Naive thymus-derived CD8-positive, alpha-beta T cell (primary cell): ENCODE measurements around the gene CTRL. TPM values are rescaled to one million over a fixed set of nuclear protein-coding genes. Genes with fewer than 3 reads are reported as not detected.

Experiments
- ATAC-seq, 2 donors: fragments of 150-1000 bp; cut with Tn5 transposase in 1 of 2; sonication (Bioruptor Pico), chemical (Tn5 transposase) in 1 of 2; 1 replicate in 1 of 2; 2 replicates in 1 of 2; pipeline ENCODE4 v1.10.0; 2021; ENCODE audit warnings: mild to moderate bottlenecking in 2 of 2, moderate library complexity in 2 of 2
- POLR2A ChIA-PET: fragments of 350-600 bp; sonication (Branson Sonifier 250); formaldehyde crosslinking; loops from one replicate; lab custom pipeline; 2021; ENCODE audit warnings: antibody characterized with exemption; lab: Charles Lee
- DNase-seq, 10 donors: peaks; one replicate each; pipeline versions ENCODE4 v3.0.0 to v3.0.0-alpha.2; 2020 to 2022
- H3K27ac Mint-ChIP-seq, 10 donors: one replicate each; pipeline ENCODE4 v1.8.0; 2020 to 2022; ENCODE audit warnings: mild to moderate bottlenecking in 10 of 10, mixed read lengths in 10 of 10, moderate library complexity in 4 of 10, inconsistent platforms in 1 of 10
- H3K27me3 Mint-ChIP-seq, 5 donors: one replicate each; pipeline ENCODE4 v1.8.0; 2021 to 2022; ENCODE audit warnings: mixed read lengths in 5 of 5
- H3K36me3 Mint-ChIP-seq, 3 donors: one replicate each; pipeline ENCODE4 v1.8.0; 2020 to 2022; ENCODE audit warnings: mixed read lengths in 3 of 3, mild to moderate bottlenecking in 2 of 3, inconsistent platforms in 1 of 3
- H3K4me1 Mint-ChIP-seq, 4 donors: one replicate each; pipeline ENCODE4 v1.8.0; 2021 to 2022; ENCODE audit warnings: mixed read lengths in 4 of 4
- H3K4me3 Mint-ChIP-seq, 10 donors: one replicate each; pipeline ENCODE4 v1.8.0; 2020 to 2022; ENCODE audit warnings: mild to moderate bottlenecking in 10 of 10, mixed read lengths in 10 of 10, moderate library complexity in 6 of 10, inconsistent platforms in 1 of 10
- H3K9me3 Mint-ChIP-seq, 9 donors: one replicate each; pipeline ENCODE4 v1.8.0; 2020 to 2022; ENCODE audit warnings: mixed read lengths in 9 of 9, mild to moderate bottlenecking in 3 of 9, inconsistent platforms in 1 of 9, moderate library complexity in 1 of 9
- polyA plus RNA-seq, 3 donors: library from polyadenylated mRNA; unstranded; fragments of 300-500 nt; fragmentation: Illumina TruSeq; gene quantifications; one replicate each; pipeline ENCODE4 v1.2.3, GENCODE V29; 2021
- total RNA-seq, 8 experiments: library from RNA in 2 of 8; stranded (reverse) in 2 of 8; gene quantifications; one replicate each; pipeline ENCODE4 v1.2.3 and lab custom pipeline; 2021 to 2026

CTRL gene
- total and polyA plus RNA-seq, 5 experiments from 2014 or later: 2.2 to 12.6 (median 2.8) TPM

DNA sequence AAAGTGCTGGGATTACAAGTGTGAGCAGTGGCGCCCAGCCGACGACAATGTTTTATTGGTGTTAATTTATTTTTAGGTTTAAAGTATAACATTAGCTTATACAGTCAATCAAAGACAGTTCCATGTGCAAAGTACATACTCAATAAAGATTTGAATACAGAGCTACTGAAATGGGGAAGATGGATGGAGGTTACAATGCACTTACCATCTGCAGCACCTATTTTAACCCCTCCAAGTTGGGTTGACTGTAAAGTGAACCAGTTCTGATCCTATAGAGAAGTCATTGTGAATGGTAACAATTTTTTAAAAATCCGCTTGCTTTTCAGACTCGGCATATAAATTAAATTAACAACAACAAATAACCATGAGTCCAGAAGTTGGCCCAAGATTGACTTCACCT lies 39.3 kb downstream of the CTRL start:
- Mint-ChIP-seq H3K9me3 (no peaks in the 10 kb centered on the region), H3K4me3 (peak overlapping the region; percentile 85 to 96 (median 92)), H3K27me3 (no peaks in the 10 kb centered on the region), H3K36me3 (peaks cover 0 to 7% (median 0%) of the 10 kb centered on the region in 3 donors), H3K27ac (peak overlapping the region; percentile 73 to 97 (median 92)), H3K4me1 (peaks cover 13 to 45% (median 36%) of the 10 kb centered on the region in 4 donors)
- DNase-seq: no peak
- POLR2A ChIA-PET: interaction anchor here (0.6 to 3.2 kb wide), 12 partner anchors 10 to 371 kb away, joined by 3 to 15 read pairs (median 3); partner anchors contain the start of genes EDC4, PSMB10, RANBP10 and TSNAXIP1
- ATAC-seq: no peak

DNA sequence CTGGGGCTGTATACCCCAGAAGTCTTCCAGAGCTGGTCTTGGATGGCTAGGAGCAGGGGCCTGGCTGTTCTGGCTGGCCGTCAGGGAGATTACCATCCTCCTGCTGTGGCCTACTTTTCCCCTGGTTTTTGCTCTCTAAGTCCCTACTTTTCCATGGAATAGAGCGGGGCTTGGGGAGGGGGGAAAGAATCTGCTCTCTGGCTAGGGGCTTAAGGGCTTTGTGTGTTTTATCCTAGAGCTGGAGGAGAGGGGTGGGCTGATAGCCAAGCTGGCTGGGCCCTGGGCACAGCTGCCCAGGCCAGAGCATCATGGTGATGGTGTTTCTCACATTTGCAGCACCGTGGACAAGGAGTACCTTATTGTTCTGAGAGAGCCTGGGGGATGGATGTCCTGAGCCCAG lies 43.3 kb downstream of the CTRL start:
- H3K27ac Mint-ChIP-seq: no peak overlapping the region
- no peaks in the 10 kb centered on the region for H3K9me3 Mint-ChIP-seq
- H3K36me3 Mint-ChIP-seq: peaks cover 0 to 26% (median 5%) of the 10 kb centered on the region in 3 donors
- DNase-seq (no peak), ATAC-seq (no peak)
- peaks cover 5 to 11% (median 9%) of the 10 kb centered on the region in 4 donors for H3K4me1 Mint-ChIP-seq
- no peaks in the 10 kb centered on the region for H3K27me3 Mint-ChIP-seq
- POLR2A ChIA-PET: no interaction called here
- H3K4me3 Mint-ChIP-seq: no peak overlapping the region

DNA sequence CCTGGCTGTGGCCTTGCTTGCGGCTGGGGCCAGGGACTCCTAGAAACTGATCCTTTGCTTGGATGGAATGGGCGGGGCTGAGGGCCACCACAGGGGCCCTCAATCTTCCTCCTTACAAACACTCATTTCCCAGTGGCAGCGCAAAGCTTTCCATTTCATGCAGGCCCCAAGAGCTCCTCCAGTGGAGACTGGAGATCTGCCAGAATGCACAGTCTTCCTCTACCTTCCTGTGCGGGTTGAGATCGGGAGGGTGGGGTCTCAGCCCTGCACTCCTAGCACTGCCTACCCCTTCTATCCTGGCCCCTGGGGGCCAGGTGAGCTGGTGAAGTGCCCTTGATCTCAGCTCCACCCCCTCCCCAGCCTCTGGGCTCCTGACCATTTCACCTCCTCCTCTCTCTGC lies 45.3 kb downstream of the CTRL start:
- no peak for DNase-seq
- Mint-ChIP-seq H3K4me3 (no peak overlapping the region), H3K27me3 (no peaks in the 10 kb centered on the region), H3K36me3 (peaks cover 0 to 39% (median 12%) of the 10 kb centered on the region in 3 donors), H3K9me3 (no peaks in the 10 kb centered on the region), H3K4me1 (peaks cover 0 to 7% (median 4%) of the 10 kb centered on the region in 4 donors), H3K27ac (peak overlapping the region in 4 of 10 donors; percentile 6 to 79 (median 48))
- POLR2A ChIA-PET: interaction anchor here (0.6 to 1.2 kb wide), 3 partner anchors 15 to 101 kb away, joined by 3 to 4 read pairs (median 3); no protein-coding TSS in a partner anchor
- no peak for ATAC-seq

DNA sequence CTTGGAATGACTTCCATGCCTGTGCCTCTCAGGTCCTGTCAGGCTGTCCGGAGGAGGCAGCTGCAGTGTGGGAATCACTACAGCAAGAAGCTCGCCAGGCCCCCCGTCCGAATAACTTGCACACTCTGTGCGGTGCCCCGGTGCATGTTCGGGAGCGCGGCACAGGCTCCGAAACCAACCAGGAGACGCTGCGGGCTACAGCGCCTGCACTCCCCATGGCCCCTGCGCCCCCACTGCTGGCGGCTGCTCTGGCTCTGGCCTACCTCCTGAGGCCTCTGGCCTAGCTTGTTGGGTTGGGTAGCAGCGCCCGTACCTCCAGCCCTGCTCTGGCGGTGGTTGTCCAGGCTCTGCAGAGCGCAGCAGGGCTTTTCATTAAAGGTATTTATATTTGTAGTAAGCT lies 45.7 kb downstream of the CTRL start:
- Mint-ChIP-seq H3K9me3 (no peaks in the 10 kb centered on the region), H3K27ac (peak overlapping the region in 1 of 10 donors; percentile 79), H3K27me3 (no peaks in the 10 kb centered on the region), H3K4me1 (peaks cover 0 to 7% (median 4%) of the 10 kb centered on the region in 4 donors), H3K36me3 (peaks cover 0 to 44% (median 13%) of the 10 kb centered on the region in 3 donors), H3K4me3 (no peak overlapping the region)
- ATAC-seq (no peak), DNase-seq (no peak)
- POLR2A ChIA-PET: interaction anchor here (0.6 to 1.5 kb wide), 4 partner anchors 14 to 155 kb away, joined by 3 to 5 read pairs (median 4); no protein-coding TSS in a partner anchor

DNA sequence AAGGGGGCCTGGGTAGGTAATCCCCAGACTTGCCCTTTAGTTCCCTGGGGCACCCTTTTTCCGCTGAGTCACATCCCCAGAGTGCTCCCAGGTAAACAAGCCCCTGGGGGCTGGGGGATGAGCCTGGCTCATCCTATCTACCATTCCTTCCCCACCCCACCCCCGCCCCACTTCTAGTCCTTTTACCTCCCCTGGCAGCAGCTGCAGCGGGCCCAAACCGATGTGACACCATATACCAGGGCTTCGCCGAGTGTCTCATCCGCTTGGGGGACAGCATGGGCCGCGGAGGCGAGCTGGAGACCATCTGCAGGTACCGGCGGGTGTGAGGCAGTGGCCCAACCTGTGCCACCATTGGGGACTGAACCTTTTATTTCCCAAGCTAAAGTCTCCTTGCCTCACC lies 46.1 kb downstream of the CTRL start:
- H3K27ac Mint-ChIP-seq: no peak overlapping the region
- no peak overlapping the region for H3K4me3 Mint-ChIP-seq
- no peak for DNase-seq
- no peak for ATAC-seq
- no peaks in the 10 kb centered on the region for H3K9me3 Mint-ChIP-seq
- peaks cover 0 to 46% (median 13%) of the 10 kb centered on the region in 3 donors for H3K36me3 Mint-ChIP-seq
- POLR2A ChIA-PET: interaction anchor here (0.7 to 1.5 kb wide), 3 partner anchors 14 to 155 kb away, joined by 3 to 5 read pairs (median 3); no protein-coding TSS in a partner anchor
- no peaks in the 10 kb centered on the region for H3K27me3 Mint-ChIP-seq
- peaks cover 0 to 7% (median 4%) of the 10 kb centered on the region in 4 donors for H3K4me1 Mint-ChIP-seq

DNA sequence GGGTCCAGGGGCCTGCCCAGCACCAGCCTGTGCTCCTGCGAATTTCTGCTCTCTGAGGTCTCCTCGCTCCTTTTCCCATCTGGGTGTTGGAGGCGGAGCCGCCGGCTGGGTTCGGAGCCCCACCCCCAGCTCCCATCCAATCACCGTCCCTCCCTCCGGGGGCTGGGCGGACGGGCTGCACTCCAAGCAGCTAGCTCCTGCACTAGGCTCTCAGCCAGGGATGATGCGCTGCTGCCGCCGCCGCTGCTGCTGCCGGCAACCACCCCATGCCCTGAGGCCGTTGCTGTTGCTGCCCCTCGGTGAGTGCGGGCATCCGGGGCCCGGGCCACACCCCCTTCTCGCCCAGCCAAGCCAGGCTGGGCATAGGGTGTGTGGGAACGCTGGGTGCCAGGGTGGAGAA lies 47.0 kb downstream of the CTRL start, which contains the start of gene NRN1L:
Gene NRN1L (plus strand): TSS at position 202 of the 400 bp plus-strand sequence. CDS start 19 bp downstream, at position 221.
- DNase-seq (no peak), ATAC-seq (no peak)
- peaks cover 0 to 52% (median 13%) of the 10 kb centered on the region in 3 donors for H3K36me3 Mint-ChIP-seq
- no peaks in the 10 kb centered on the region for H3K27me3 Mint-ChIP-seq
- H3K4me3 Mint-ChIP-seq: no peak within 1 kb of the TSS
- POLR2A ChIA-PET: interaction anchor here (1.3 to 3.2 kb wide), 4 partner anchors 11 to 181 kb away, joined by 4 to 14 read pairs (median 6); partner anchors contain the start of genes EDC4 and PSMB10
- H3K9me3 Mint-ChIP-seq: no peaks in the 10 kb centered on the region
- peaks cover 0 to 7% (median 5%) of the 10 kb centered on the region in 4 donors for H3K4me1 Mint-ChIP-seq
- H3K27ac Mint-ChIP-seq: peak within 1 kb of the TSS in 4 of 10 donors; percentile 47 to 76 (median 53)

DNA sequence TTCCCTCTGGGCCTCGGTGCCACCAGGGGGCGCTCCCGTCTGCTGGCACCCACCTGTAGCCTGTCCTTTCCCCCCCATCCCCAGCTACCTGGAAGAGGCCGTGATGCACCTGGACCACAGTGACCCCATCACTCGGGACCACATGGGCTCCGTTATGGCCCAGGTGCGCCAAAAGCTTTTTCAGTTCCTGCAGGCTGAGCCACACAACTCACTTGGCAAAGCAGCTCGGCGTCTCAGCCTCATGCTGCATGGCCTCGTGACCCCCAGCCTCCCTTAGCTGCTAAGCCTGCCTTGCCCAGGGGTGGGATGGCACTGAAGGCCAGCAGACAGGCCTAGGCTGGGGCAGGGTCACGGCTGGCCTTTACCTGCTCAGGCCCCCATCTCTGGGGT lies 47.8 kb downstream of the CTRL start:
- Mint-ChIP-seq H3K36me3 (peaks cover 0 to 60% (median 13%) of the 10 kb centered on the region in 3 donors), H3K9me3 (no peaks in the 10 kb centered on the region), H3K27ac (peak overlapping the region in 3 of 10 donors; percentile 43 to 76 (median 47)), H3K4me1 (peaks cover 0 to 7% (median 5%) of the 10 kb centered on the region in 4 donors), H3K27me3 (no peaks in the 10 kb centered on the region), H3K4me3 (no peak overlapping the region)
- DNase-seq (peak; percentile 58 to 86 (median 76)), ATAC-seq (peak; percentile 89 to 92)
- POLR2A ChIA-PET: interaction anchor here (0.7 to 3.2 kb wide), 7 partner anchors 10 to 201 kb away, joined by 3 to 14 read pairs (median 4); partner anchors contain the start of genes CTRL, EDC4, NFATC3 and PSMB10

DNA sequence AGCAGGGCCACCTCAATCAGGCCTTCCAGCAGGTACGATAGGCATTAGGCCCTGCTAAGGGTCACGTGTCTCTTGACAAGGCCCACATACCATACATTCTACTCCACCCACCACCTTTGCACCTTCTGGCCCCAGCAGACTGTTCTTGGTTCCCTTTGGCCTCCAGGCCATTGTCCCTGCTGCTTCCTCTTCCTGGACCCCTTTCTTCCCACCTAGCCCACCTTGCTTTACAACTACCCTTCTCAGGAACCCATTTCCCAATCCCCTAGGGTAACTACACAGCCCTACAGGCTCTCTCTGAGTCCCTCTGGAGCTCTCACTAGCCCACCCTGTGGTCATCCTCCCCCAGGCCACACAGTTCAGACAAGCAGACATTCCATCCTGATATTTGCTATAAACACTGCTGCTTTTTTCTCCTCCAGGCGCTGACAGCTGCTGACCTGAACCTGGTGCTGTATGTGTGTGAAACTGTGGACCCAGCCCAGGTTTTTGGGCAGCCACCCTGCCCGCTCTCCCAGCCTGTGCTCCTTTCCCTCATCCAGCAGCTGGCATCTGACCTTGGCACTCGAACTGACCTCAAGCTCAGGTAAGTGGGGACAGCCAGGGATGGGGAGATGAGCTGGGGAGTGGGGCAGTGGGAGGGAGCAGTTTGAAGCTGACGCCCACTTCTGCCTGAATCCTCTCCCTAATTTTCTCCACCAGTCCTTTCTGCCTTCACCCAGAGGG lies 48.4 kb downstream of the CTRL start:
- peak; percentile 14 to 20 for ATAC-seq
- peak overlapping the region in 4 of 10 donors; percentile 47 to 78 (median 66) for H3K27ac Mint-ChIP-seq
- POLR2A ChIA-PET: interaction anchor here (0.8 to 3.2 kb wide), 7 partner anchors 10 to 202 kb away, joined by 4 to 14 read pairs (median 6); partner anchors contain the start of genes CTRL, EDC4, NFATC3 and PSKH1
- no peak overlapping the region for H3K4me3 Mint-ChIP-seq
- peaks cover 0 to 7% (median 5%) of the 10 kb centered on the region in 4 donors for H3K4me1 Mint-ChIP-seq
- no peaks in the 10 kb centered on the region for H3K9me3 Mint-ChIP-seq
- no peaks in the 10 kb centered on the region for H3K27me3 Mint-ChIP-seq
- H3K36me3 Mint-ChIP-seq: peaks cover 0 to 64% (median 13%) of the 10 kb centered on the region in 3 donors
- DNase-seq: no peak

DNA sequence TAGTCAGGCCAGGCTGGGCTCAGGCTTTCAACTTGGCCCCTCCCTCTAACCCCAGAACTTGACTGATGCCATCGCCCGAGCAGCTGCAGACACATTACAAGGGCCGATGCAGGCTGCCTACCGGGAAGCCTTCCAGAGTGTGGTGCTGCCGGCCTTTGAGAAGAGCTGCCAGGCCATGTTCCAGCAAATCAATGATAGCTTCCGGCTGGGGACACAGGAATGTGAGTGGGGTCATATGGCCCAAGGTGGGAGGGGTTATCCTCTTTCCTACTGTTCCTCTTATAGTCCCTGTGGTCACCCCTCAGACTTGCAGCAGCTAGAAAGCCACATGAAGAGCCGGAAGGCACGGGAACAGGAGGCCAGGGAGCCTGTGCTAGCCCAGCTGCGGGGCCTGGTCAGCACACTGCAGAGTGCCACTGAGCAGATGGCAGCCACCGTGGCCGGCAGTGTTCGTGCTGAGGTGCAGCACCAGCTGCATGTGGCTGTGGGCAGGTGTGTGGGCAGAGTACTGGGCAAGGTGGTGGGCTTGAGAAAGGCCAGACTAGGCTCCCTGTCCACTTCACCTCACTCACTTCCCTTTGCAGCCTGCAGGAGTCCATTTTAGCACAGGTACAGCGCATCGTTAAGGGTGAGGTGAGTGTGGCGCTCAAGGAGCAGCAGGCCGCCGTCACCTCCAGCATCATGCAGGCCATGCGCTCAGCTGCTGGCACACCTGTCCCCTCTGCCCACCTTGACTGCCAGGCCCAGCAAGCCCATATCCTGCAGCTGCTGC lies 49.1 kb downstream of the CTRL start:
- ATAC-seq (no peak), DNase-seq (no peak)
- H3K27ac Mint-ChIP-seq: peak overlapping the region in 1 of 10 donors; percentile 76
- no peaks in the 10 kb centered on the region for H3K9me3 Mint-ChIP-seq
- no peaks in the 10 kb centered on the region for H3K27me3 Mint-ChIP-seq
- no peak overlapping the region for H3K4me3 Mint-ChIP-seq
- peaks cover 0 to 69% (median 14%) of the 10 kb centered on the region in 3 donors for H3K36me3 Mint-ChIP-seq
- H3K4me1 Mint-ChIP-seq: peaks cover 0 to 7% (median 5%) of the 10 kb centered on the region in 4 donors
- POLR2A ChIA-PET: interaction anchor here (1.6 to 3.2 kb wide), 4 partner anchors 9 to 54 kb away, joined by 6 to 14 read pairs (median 8); partner anchors contain the start of genes CTRL, EDC4, PSKH1 and PSMB10

DNA sequence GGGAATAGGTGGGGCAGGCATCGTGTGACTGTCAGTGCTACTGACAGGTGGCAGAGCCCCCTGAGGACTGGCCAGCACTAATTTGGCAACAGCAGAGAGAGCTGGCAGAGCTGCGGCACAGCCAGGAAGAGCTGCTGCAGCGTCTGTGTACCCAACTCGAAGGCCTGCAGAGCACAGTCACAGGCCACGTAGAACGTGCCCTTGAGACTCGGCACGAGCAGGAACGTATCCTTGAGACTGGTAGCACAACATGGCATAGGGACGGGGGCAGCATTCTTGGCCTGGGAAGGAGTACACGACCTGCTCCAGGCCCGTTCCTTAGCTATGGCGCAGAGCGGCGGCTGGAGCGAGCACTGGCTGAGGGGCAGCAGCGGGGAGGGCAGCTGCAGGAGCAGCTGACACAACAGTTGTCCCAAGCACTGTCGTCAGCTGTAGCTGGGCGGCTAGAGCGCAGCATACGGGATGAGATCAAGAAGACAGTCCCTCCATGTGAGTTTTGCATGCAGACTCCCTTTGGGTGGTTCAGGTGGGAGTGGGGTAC lies 50.0 kb downstream of the CTRL start:
- POLR2A ChIA-PET: interaction anchor here (1.7 to 3.2 kb wide), 2 partner anchors 11 to 55 kb away, joined by 7 to 14 read pairs; partner anchors contain the start of genes PSKH1 and PSMB10
- H3K27ac Mint-ChIP-seq: peak overlapping the region in 1 of 10 donors; percentile 28
- no peak overlapping the region for H3K4me3 Mint-ChIP-seq
- DNase-seq (no peak), ATAC-seq (no peak)
- H3K36me3 Mint-ChIP-seq: peaks cover 0 to 71% (median 14%) of the 10 kb centered on the region in 3 donors
- no peaks in the 10 kb centered on the region for H3K9me3 Mint-ChIP-seq
- peaks cover 0 to 7% (median 5%) of the 10 kb centered on the region in 4 donors for H3K4me1 Mint-ChIP-seq
- no peaks in the 10 kb centered on the region for H3K27me3 Mint-ChIP-seq

DNA sequence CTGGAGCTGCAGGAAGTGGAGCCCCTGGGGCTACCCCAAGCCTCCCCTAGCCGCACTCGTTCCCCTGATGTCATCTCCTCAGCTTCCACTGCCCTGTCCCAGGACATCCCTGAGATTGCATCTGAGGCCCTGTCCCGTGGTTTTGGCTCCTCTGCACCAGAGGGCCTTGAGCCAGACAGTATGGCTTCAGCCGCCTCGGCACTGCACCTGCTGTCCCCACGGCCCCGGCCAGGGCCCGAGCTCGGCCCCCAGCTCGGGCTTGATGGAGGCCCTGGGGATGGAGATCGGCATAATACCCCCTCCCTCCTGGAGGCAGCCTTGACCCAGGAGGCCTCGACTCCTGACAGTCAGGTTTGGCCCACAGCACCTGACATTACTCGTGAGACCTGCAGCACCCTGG lies 51.1 kb downstream of the CTRL start:
- Mint-ChIP-seq H3K9me3 (no peaks in the 10 kb centered on the region), H3K4me1 (peaks cover 6 to 14% (median 12%) of the 10 kb centered on the region in 4 donors), H3K27me3 (no peaks in the 10 kb centered on the region), H3K4me3 (no peak overlapping the region), H3K36me3 (peaks cover 0 to 71% (median 14%) of the 10 kb centered on the region in 3 donors), H3K27ac (no peak overlapping the region)
- POLR2A ChIA-PET: interaction anchor here (0.6 kb wide), 1 partner anchor 9 kb away, joined by 5 read pairs; no protein-coding TSS in a partner anchor
- ATAC-seq: no peak
- no peak for DNase-seq
